Measurements from ENCODE around the gene TNNC1.

- TF ChIP-seq, protein P1, sequence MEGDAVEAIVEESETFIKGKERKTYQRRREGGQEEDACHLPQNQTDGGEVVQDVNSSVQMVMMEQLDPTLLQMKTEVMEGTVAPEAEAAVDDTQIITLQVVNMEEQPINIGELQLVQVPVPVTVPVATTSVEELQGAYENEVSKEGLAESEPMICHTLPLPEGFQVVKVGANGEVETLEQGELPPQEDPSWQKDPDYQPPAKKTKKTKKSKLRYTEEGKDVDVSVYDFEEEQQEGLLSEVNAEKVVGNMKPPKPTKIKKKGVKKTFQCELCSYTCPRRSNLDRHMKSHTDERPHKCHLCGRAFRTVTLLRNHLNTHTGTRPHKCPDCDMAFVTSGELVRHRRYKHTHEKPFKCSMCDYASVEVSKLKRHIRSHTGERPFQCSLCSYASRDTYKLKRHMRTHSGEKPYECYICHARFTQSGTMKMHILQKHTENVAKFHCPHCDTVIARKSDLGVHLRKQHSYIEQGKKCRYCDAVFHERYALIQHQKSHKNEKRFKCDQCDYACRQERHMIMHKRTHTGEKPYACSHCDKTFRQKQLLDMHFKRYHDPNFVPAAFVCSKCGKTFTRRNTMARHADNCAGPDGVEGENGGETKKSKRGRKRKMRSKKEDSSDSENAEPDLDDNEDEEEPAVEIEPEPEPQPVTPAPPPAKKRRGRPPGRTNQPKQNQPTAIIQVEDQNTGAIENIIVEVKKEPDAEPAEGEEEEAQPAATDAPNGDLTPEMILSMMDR (conservative IDR thresholded peaks at IDR 0.05): no peak
- TF ChIP-seq EZH2 (IDR thresholded peaks at IDR 0.05; ENCODE audit: low read depth): no peak
These were observed 3.2 kb downstream of the TNNC1 start for GRCh38 chr3:52450489-52451236.

Measured in PC-9 (cell line).